Progenitor cell of endocrine pancreas (in vitro differentiated cells): ENCODE measurements around the gene SMOC2. TPM values are rescaled to one million over a fixed set of nuclear protein-coding genes. Genes with fewer than 3 reads are reported as not detected.

Experiments
- DNase-seq: peaks from one replicate; pipeline ENCODE4 v3.0.0; 2021; ENCODE audit warnings: low spot score; ENCODE audit not compliant: unreplicated experiment
- H3K27ac Mint-ChIP-seq: 2 replicates; pipeline ENCODE4 v1.8.0; 2021; ENCODE audit warnings: mild to moderate bottlenecking, moderate library complexity, mixed read lengths
- H3K27me3 Mint-ChIP-seq: 2 replicates; pipeline ENCODE4 v1.8.0; 2021; ENCODE audit warnings: mixed read lengths
- H3K36me3 Mint-ChIP-seq: 2 replicates; pipeline ENCODE4 v1.8.0; 2022; ENCODE audit warnings: mixed read lengths; ENCODE audit not compliant: insufficient read depth
- H3K4me1 Mint-ChIP-seq: 2 replicates; pipeline ENCODE4 v1.8.0; 2021; ENCODE audit warnings: low read depth, mixed read lengths
- H3K4me3 Mint-ChIP-seq: 2 replicates; pipeline ENCODE4 v1.8.0; 2021; ENCODE audit warnings: low read depth, mild to moderate bottlenecking, moderate library complexity, mixed read lengths
- H3K9me3 Mint-ChIP-seq: 2 replicates; pipeline ENCODE4 v1.8.0; 2021; ENCODE audit warnings: low read depth, mixed read lengths
- CTCF ChIP-seq: fragments of 200-600 bp; sonication (generic); IDR thresholded peaks from one replicate; pipeline ENCODE4 v1.5.0; 2021; ENCODE audit warnings: antibody characterized with exemption, mild to moderate bottlenecking; ENCODE audit not compliant: unreplicated experiment
- total RNA-seq: library from RNA; stranded (reverse); gene quantifications from 2 replicates; pipeline ENCODE4 v1.2.1, GENCODE V29; 2021

Gene SMOC2
- total RNA-seq, 1 donor from 2014 or later: 5.9 TPM

GRCh38 chr6:168408504-168409136 lies 32.4 kb upstream of the SMOC2 start:
- Mint-ChIP-seq H3K36me3 (no peaks in the 10 kb centered on the region), H3K4me1 (no peaks in the 10 kb centered on the region), H3K9me3 (no peaks in the 10 kb centered on the region), H3K27ac (no peak overlapping the region), H3K27me3 (peaks cover 5% of the 10 kb centered on the region), H3K4me3 (no peak overlapping the region)
- no peak for TF ChIP-seq CTCF
- DNase-seq: no peak

GRCh38 chr6:168410035-168410434 lies 30.9 kb upstream of the SMOC2 start:
- Mint-ChIP-seq H3K4me3 (no peak overlapping the region), H3K27me3 (peaks cover 10% of the 10 kb centered on the region), H3K4me1 (peaks cover 2% of the 10 kb centered on the region), H3K27ac (no peak overlapping the region), H3K36me3 (no peaks in the 10 kb centered on the region), H3K9me3 (no peaks in the 10 kb centered on the region)
- no peak for TF ChIP-seq CTCF
- no peak for DNase-seq

- no peaks in the 10 kb centered on the region for H3K36me3 Mint-ChIP-seq
- H3K4me3 Mint-ChIP-seq: no peak overlapping the region
- TF ChIP-seq CTCF: no peak
- H3K27me3 Mint-ChIP-seq: peaks cover 10% of the 10 kb centered on the region
- H3K4me1 Mint-ChIP-seq: peaks cover 2% of the 10 kb centered on the region
- H3K9me3 Mint-ChIP-seq: no peaks in the 10 kb centered on the region
- DNase-seq: no peak
- no peak overlapping the region for H3K27ac Mint-ChIP-seq
Measured at GRCh38 chr6:168410554-168411011, 30.4 kb upstream of the SMOC2 start.

GRCh38 chr6:168411130-168411529 lies 29.9 kb upstream of the SMOC2 start:
- no peak for DNase-seq
- H3K9me3 Mint-ChIP-seq: no peaks in the 10 kb centered on the region
- H3K4me3 Mint-ChIP-seq: no peak overlapping the region
- peaks cover 2% of the 10 kb centered on the region for H3K4me1 Mint-ChIP-seq
- no peak overlapping the region for H3K27ac Mint-ChIP-seq
- H3K27me3 Mint-ChIP-seq: peaks cover 10% of the 10 kb centered on the region
- no peaks in the 10 kb centered on the region for H3K36me3 Mint-ChIP-seq
- no peak for TF ChIP-seq CTCF

GRCh38 chr6:168411793-168412192 lies 29.2 kb upstream of the SMOC2 start:
- TF ChIP-seq CTCF: no peak
- H3K9me3 Mint-ChIP-seq: no peaks in the 10 kb centered on the region
- H3K27me3 Mint-ChIP-seq: peaks cover 12% of the 10 kb centered on the region
- no peak overlapping the region for H3K4me3 Mint-ChIP-seq
- DNase-seq: no peak
- no peaks in the 10 kb centered on the region for H3K36me3 Mint-ChIP-seq
- H3K27ac Mint-ChIP-seq: no peak overlapping the region
- peaks cover 2% of the 10 kb centered on the region for H3K4me1 Mint-ChIP-seq
